Measurements from ENCODE around the gene GNG13.

- TF ChIP-seq, protein P1, sequence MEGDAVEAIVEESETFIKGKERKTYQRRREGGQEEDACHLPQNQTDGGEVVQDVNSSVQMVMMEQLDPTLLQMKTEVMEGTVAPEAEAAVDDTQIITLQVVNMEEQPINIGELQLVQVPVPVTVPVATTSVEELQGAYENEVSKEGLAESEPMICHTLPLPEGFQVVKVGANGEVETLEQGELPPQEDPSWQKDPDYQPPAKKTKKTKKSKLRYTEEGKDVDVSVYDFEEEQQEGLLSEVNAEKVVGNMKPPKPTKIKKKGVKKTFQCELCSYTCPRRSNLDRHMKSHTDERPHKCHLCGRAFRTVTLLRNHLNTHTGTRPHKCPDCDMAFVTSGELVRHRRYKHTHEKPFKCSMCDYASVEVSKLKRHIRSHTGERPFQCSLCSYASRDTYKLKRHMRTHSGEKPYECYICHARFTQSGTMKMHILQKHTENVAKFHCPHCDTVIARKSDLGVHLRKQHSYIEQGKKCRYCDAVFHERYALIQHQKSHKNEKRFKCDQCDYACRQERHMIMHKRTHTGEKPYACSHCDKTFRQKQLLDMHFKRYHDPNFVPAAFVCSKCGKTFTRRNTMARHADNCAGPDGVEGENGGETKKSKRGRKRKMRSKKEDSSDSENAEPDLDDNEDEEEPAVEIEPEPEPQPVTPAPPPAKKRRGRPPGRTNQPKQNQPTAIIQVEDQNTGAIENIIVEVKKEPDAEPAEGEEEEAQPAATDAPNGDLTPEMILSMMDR (IDR thresholded peaks at IDR 0.05; ENCODE audit: low read depth, low read length, poor library complexity, severe bottlenecking): no peak
- no peak for TF ChIP-seq EZH2phosphoT487 (IDR thresholded peaks at IDR 0.05; ENCODE audit: borderline replicate concordance, low read length)
Measured at GRCh38 chr16:830871-831570, 30.5 kb upstream of the GNG13 start.
